HG03064 (cell line): Measurements from ENCODE around the gene TMOD2.

Experiments
- ATAC-seq: cut with Tn5 transposase; IDR thresholded peaks from one replicate; pipeline ENCODE4 v1.9.1; 2021; ENCODE audit warnings: low read depth; ENCODE audit not compliant: unreplicated experiment

TMOD2 gene

DNA sequence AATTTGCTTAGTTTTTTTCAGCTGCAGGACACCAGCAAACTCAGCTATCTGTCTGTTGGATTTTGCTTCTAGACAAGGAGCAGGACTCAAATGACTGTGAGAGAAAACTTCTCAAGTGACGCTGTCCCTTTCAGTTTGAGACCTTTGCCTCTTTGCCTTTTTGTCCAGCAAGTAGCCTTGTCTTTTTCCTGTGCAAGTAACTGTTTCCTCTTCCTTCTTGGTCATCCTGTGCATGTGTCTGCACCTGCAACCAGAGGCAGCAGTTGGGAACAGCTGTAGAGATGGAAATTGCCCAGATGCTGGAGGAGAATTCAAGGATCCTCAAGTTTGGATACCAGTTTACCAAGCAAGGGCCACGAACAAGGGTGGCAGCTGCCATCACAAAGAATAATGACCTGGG, 54.7 kb downstream of the TMOD2 start:
- no peak for ATAC-seq

DNA sequence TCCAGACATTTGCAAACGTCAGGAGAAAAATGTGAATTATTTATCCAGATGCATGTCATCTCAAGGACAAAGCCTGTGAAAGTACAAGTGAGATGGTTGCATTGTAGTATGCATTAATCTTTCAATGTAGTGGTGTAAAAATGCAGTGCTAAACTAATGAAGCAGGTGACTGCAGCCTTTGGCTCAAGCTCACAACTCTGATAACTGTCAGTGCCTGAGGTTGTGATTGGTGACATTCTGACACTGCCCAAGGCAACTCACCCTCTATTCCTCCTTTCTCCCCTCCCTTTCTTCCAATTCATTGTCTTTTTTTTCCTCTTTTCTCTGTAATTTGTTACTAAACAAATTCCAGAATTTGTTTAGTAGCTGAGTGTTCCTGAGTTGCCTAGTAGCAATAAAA, 58.1 kb downstream of the TMOD2 start:
- no peak for ATAC-seq

DNA sequence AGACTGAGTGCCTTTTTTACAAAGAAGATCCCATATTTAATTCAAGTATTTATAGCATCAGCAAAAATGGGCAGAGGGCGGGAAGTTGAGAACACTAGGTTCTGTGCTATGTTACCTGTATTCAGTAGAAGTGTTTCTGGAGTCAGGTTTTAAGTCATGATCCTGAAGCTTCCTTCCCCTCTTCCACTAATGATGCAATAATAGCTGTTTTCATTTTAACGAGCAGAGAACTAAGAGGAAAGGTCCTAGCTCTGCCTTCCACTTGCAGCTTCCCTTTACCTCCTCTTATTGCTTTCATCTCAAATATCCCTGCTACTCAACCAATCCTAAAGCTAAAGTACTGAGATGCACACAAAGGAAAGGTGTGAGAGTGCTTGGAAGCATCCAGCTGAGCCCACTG, 61.2 kb downstream of the TMOD2 start:
- no peak for ATAC-seq

DNA sequence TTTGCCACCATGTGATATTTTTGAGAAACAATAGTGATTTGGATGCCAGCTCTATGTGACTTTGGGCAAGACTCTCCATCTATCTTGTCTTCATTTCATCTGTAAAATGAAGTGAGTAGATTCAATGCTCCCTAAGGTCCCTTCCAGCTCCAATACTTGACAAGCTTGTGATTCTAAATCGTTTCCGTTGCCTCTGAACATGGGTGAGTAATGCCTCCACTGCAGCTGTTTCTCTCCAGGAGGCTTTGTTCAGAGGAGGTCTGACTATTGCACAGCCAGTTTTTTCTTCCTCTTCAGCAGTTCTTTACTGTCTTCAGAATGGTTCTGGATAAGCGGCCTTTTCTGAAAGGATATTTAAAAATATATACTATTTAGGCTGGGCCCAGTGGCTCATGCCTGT, 63.2 kb downstream of the TMOD2 start:
- no peak for ATAC-seq

DNA sequence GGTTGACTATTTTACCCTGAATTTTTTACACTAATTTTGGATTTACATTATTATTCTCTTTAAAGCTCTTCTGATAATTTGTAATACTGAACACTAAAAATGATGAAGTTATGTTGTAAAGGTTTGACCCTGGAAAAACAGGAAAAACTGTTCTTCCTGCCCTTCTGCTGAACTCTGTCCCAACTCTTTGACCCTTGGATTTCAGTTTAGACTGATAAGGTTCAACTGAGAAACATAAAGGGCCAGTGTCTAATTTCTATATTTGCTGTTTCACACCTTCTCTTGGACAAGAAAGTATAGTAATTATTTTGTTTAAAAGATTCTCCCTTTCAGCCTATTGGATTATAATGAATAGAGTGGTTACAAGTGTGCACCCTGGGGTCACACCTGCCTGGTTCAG, 65.2 kb downstream of the TMOD2 start:
- ATAC-seq: no peak

DNA sequence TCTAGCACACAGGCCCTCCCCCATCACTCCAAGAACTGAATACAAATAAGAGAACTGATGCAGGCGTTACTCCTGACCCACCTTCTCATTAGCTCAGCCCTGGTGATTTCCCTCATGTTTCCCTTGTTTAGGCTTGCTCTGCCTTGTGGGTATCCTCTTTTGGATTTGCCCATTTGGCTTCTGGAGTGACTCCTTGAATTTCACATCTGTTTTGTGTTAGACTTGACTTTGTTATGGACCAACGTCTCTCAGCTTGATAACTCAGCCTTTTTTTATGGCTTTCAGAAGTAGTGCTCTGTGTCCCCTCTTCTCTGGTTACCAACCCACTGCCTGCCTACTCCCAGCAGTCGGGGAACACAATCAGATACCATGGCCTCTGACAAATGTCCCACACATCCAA, 66.8 kb downstream of the TMOD2 start:
- no peak for ATAC-seq

DNA sequence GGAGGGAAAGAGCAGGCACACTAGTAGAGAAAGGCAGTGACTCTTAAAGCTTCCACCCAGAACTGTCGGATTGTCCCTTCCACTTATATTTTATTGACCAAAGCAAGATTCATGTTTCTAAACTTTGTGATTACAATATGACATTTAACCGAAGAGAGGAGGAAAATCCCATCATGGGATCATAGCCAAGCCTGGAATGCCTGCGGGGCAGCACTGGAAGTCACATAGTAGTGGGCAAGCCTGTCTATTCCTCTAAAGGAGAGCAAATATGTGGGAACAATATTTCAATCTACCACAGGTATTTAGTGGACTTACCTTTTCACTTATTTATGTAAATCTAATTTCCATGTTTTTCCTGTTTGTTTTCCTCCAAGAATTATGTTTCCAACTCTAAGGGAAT, 74.3 kb downstream of the TMOD2 start:
- ATAC-seq: no peak

DNA sequence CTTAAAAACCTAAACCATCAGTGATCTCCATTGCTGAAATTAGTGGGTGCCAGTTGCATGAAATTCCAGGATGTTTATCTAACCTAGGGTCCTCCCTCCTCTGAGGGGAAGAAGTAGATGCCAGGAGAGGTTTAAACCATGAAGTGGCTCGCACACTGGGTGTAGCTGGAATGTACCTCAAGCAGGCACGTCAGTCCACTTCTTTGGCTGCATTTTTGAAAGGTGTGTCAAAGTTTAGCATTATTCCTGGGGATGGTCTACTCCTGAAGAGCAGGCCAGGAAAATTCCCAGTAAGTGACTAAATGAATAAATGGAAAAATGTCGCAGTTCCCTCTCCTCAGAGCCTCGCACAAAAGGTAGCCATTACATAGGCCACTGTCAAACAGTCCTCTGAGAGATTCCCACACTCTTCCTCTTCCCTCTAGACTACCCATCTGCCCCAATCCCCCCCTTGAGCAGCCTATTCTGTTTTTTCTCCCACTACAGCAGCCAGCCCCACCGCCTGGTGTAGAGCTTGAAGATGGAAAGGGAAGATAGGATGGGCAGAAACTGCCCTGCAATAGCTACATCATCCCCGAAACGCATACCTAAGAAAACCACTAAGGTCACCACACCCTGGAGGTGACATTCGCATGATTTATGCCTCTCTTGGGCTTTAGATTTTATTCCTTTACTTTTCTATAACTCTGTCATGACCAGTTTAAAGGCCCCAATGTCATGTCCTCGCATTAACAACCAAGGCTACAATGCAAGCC, 77.4 kb downstream of the TMOD2 start:
- ATAC-seq: no peak

DNA sequence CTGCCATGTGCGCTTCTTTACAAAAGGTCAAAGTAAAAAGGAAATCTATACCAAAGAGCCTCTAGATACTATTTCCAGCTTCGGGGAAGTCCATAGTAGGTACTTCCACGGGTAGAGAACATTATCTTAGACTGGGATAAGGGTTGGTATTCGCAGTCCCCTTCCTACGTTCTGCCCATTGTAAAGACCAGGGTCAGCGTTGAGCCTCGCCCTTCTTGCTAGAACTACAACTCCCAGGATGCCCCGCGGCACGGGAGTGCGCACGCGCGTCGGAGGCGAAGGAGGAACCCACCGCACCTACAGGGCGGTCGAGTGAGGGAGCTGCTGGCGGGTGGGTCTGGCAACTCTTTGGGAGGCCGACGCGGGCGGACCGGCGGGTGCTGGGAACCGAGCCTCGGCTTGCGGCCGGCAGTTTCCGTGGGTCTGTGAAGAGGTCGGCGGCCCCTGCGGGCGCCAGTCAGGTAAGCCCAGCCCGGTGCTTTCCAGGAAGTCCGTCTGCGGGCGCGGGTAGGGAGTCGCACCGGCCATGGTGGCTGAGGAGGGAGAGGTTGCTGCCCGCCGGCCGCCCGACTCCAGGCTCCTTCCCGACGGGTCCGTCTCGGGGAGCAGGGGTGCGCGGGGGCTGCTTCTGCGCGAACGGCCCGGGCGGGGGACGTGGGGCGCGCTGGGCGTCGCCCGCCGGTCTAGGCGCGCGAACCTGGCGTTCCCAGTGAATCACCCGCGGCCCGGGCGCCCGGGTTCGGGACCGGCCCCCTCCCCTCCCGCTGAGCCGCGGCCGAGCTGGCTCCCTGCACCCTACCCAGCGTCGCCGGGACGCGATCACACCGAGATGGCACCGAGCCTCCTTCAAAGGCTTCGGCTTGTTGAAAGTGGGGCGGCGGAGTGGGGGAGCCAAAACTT, 78.2 kb downstream of the TMOD2 start, which contains the start of gene TMOD3:
TSS of gene TMOD3 (plus strand) at position 278 of the 900 bp plus-strand sequence. CDS start 33,232 bp downstream, outside the sequence.
- peak; percentile 78 for ATAC-seq

DNA sequence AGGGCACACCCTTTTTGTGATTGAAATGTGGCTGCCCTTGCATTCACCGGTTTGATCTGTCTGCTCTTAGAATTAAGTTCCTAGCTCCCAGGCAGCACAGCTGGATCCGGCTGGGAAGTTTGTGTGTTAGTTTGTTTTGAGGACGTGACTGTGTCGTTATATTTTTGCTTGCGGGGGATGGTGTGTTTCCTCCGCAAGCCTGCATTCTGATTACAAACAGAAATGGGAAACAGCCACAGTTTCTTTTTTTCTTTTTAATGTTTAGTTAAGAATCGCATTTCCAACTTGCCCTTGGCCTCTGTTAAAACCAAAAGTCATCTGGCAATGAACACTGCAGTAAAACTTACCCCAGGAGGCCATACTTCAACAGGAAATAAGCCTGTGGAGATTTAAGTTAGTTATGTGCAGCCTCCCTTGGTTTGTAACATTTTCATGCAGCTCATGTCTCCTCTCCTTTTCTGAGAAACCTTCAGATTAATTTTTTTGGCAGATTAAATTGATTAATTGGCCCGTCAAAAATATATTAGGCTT, 78.9 kb downstream of the TMOD2 start:
- ATAC-seq: no peak

DNA sequence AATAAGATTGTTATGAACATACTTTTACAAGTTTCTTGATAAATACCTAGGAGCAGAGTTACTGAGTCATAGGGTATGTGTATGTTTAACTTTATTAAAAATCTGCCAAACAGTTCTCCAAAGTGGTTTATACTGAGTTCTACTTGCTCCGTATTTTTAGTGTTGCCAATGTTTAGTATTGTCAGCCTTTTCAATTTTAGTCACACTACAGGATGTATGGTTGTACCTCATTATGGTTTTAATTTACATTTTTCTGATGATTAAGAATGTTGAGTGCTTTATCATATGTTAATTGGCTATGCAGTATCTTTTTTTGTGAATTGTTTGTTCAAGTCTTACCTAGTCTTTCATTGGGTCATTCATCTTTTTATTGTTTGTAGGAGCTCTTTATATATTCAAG, 82.4 kb downstream of the TMOD2 start:
- no peak for ATAC-seq

DNA sequence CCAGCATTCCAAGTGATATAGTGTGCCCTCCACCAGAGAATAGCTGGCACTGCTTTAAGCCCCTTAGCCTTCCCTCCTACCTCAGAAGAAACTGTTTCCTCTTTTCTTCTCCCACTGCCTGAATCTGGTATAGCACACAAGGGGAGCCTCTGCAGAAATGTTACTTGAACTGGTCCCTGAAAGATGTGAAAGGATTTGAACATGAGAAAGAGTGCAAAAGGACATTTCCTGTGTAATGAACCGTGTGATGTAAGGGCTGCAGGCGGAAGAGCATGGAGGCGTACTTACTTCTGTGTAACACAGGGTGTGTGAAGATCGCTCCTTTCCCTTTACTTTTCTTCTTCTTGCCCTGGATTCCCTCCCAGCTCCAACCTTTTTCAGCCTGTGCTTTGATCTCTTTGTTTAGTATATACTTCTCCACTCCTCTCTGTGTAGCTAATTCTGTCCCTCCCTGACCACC, 86.4 kb downstream of the TMOD2 start:
- peak; percentile 64 for ATAC-seq

DNA sequence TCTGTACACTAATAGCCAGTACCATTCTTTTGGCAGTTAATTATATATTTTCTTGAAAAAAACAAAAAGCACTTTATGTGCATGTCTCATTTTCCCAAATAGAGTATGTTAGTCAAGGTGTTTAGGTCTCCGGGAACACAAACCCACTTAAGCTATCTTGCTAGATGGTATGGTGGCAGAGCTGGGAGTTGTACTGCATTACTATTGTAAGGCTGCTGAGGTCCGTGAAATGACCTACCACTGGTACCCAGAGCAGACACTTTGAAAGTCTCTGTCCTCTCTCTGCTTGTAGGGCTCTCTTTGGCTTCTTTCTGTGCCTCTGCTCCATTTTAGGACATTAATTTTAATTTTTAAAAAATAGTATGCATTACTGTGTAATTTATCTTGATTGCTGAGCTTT, 86.9 kb downstream of the TMOD2 start:
- ATAC-seq: no peak

DNA sequence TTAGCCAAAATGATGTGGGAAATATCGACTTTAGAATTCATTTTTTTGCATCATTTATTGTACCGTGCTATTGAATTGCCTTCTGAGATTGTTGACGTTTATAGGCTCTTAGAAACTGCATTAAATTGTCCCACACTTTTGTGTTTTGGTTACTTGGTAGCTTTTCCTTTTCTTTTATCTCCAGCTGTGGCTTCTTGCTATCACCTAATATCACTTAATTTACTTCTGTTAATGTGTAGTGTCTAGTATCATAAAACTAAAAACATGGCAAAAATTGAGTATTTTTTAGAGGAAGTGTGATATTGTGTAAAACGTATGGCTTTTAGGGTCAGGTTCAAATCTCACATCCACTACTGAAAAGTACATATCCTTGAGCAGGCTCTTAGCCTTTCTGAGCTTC, 89.3 kb downstream of the TMOD2 start:
- no peak for ATAC-seq

DNA sequence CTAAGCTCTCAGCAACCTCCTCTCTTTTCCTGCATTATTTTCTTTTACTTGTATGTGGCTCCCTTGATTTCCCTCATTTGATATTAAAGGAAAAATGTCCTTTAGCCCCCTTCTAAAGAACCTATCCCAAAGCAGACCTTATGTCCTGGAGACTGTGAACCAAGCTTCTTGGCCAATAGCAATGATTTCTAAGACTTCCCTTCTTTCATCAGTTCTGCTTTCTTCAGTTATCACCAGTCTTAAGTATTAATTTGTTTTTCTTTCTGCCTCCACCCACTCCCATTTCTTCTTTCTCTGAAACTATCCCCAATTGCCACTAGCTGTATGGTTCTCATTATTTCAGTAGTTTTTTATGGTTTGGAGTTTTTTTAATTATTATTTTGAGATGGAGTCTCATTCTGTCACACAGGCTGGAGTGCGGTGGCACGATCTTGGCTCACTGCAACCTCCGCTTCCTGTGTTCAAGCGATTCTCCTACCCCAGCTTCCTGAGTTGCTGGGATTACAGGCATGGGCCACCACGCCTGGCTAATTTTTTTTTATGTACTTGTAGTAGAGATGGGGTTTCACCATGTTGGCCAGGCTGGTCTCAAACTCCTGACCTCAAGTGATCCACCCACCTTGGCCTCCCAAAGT, 90.1 kb downstream of the TMOD2 start:
- no peak for ATAC-seq

DNA sequence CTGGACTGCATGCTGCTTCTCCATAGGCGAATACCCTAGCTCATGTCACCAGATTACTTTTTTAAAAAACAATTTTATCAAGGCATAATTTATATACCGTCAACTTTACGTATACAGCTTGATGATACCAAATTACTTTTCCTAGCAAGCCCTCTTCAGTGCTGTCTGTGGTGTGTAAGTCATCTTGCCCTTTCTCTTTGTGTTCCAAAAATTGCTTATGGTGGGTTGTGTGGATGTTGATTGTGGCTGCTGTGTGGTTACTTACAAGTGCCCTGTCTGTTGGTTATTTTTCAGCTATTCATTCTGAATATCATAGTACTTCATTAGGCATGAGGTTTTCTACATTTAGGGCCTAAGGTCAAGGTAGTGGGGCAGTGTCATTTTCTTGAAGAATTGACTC, 90.9 kb downstream of the TMOD2 start:
- no peak for ATAC-seq

DNA sequence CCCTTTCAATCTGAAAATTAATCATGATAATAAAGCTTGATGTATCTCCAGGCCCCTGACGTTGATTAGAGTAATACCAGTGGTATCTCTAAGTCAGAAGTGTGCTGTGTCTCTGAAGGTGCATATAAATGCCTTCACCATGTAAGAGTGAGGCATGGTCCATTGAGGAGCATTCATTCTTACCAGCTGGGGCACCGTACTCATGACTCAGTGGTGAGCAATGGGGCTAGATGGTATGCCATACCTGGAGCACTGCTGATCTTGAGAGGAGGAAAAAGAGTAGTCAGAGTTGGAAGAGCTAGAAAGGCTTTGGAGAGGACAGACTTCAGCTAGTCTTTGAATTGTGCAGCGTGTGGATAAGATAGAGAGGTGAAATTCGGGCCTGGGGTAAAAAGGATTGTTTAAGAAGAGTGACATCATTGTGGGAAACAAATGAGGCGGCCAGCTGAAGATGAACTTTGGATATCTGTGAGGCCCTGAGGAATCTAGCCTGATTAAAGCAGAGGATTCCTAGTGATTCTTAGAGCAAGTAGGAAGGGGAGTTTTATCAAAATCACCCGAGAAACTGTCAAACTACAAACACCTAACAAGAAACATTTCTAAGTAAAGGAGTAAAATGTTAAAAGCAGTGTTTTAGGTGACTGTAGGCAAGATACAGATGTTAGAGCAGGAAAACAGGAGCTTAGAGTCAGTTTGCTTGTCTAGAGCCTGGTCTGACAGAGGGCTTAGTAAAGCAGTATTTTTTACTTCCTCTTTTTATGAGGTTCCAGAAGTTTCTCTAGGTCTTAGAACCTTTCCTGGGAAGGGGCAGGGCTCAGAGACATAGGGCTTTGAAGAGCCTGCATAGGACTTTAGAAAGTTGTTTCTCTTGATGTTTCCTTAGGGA, 91.7 kb downstream of the TMOD2 start:
- no peak for ATAC-seq

DNA sequence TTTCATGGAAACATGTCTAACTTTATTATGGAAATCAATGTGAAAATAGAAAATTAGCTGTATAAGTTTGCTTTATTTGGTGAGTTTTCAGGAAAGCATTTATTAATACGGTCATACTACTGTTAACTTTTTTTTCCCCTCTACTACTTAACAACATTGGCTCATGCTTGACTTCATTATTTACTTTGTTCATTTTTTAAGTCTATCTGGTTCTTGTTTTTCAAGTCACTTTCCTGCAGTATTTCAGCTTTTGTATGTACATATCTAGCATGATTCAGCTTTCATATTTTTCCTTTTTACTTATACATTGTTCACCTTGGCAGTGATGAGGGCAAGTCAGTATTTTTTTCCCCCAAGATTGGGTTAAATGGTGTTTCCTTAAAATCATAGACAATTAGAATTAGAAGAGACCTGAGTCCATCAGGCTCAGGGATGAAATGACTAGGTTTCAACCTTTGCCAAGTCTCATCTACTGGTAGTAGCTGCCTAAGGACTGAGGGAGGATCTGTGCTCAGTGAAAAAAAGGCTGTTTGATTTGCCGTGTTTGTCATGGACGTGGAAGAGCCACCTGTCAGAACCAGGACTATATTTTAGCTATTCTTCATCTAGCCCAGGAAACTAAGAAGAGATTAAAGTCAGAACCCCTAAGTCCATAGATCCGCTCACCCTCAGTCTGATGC, 93.5 kb downstream of the TMOD2 start:
- ATAC-seq: no peak

DNA sequence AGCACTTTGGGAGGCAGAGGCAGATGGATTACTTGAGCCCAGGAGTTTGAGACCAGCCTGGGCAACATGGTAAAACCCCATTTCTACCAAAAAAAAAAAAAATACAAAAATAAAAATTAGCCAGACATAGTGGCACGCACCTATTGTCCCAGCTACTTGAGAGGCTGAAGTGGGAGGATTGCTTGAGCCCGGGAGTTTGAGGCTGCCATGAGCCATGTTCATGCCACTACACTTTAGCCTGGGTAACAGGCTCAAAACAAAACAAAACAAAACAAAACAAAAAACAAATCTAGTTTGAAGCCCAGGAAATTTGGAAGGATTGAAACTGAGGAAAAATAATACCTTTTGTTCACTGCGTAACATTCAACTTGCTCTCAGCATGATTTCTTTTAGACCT, 94.7 kb downstream of the TMOD2 start:
- no peak for ATAC-seq
